HUES6 (cell line): ENCODE data around the gene PHF14.

ENCODE experiments used
- H3K27ac ChIP-seq: 2 replicates; pipeline ENCODE4 v1.7.0; 2013; ENCODE audit warnings: low read depth, mild to moderate bottlenecking, low read length, inconsistent platforms
- H3K27me3 ChIP-seq: 2 replicates; pipeline ENCODE4 v1.6.1; 2013; ENCODE audit warnings: low read length; ENCODE audit not compliant: control insufficient read depth, insufficient read depth
- H3K36me3 ChIP-seq: 2 replicates; pipeline ENCODE4 v1.6.1; 2013; ENCODE audit warnings: low read length; ENCODE audit not compliant: control insufficient read depth, insufficient read depth
- H3K4me1 ChIP-seq: 2 replicates; pipeline ENCODE4 v1.6.1; 2013; ENCODE audit warnings: low read length; ENCODE audit not compliant: control insufficient read depth, insufficient read depth
- H3K4me3 ChIP-seq: 2 replicates; pipeline ENCODE4 v1.5.1; 2013; ENCODE audit warnings: low read depth, low read length
- H3K9ac ChIP-seq: one replicate; pipeline ENCODE4 v1.6.1; 2013; ENCODE audit warnings: mild to moderate bottlenecking, low read length
- H3K9me3 ChIP-seq: 2 replicates; pipeline ENCODE4 v1.6.1; 2013; ENCODE audit warnings: low read depth, low read length; ENCODE audit not compliant: control insufficient read depth, insufficient read depth

PHF14 gene

DNA sequence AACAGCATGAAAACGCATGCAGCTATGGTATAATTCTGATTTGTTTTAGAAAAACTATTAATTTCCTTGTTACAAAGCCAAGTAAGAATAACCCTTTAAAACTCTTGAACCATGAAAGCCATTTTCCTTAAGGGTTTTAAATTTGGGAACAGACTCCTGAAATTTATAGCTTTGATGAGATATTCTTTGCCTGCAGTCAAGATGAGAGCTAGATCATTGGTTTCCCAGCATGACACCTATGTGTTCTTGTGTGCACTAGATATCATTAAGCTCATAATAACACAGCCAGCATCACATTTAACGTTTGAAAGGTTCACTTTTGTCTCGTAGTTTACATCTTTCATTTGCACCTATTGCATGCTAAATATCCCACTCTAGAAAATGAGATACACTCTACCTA is 202.2 kb downstream of the PHF14 start:
- H3K4me3 ChIP-seq, result no peak overlapping the region
- no peaks in the 10 kb centered on the region for H3K4me1 ChIP-seq
- no peaks in the 10 kb centered on the region; the same call in 1 of the 2 replicates for H3K27me3 ChIP-seq
- no peaks in the 10 kb centered on the region for H3K36me3 ChIP-seq
- H3K9ac ChIP-seq, result no peak overlapping the region
- H3K27ac ChIP-seq, result no peak overlapping the region
- no peaks in the 10 kb centered on the region for H3K9me3 ChIP-seq

DNA sequence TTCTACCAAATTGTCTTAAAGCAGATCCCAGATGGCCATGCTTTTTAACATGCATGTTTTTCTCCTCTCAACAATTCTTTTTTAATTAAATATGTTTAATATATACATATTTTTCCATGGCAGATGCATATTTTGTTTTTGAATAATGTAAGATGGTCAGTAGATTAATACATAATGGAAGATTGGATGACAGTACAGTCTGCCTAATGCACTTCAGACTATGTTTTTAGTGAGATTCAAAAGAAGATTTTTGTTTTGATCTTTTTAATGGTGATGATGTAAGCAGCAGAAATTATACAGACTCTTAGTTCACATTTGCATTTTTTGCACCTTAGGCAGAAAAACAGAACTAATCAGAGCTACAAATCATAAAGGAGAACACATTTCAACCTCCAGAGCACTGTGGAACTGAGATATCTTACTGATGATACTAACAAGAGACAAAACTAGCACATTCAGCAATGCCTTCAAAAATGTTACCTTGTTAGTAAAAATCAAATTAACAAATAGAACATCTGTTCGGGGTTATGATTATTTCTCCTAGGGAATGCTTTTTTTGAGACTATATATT is 203.4 kb downstream of the PHF14 start:
- Histone ChIP-seq H3K4me3 (no peak overlapping the region), H3K4me1 (no peaks in the 10 kb centered on the region), H3K9me3 (no peaks in the 10 kb centered on the region), H3K36me3 (no peaks in the 10 kb centered on the region), H3K27me3 (peaks cover 9% of the 10 kb centered on the region; the same call in 1 of the 2 replicates), H3K27ac (no peak overlapping the region), H3K9ac (no peak overlapping the region)

GRCh38 chr7:11177793-11178192 is 204.1 kb downstream of the PHF14 start:
- Histone ChIP-seq H3K36me3 (no peaks in the 10 kb centered on the region), H3K27me3 (peaks cover 16% of the 10 kb centered on the region; the same call in 1 of the 2 replicates), H3K4me1 (no peaks in the 10 kb centered on the region), H3K27ac (no peak overlapping the region), H3K4me3 (no peak overlapping the region), H3K9ac (no peak overlapping the region), H3K9me3 (peaks cover 3% of the 10 kb centered on the region; the same call in 1 of the 2 replicates)

GRCh38 chr7:11181590-11181989 is 207.9 kb downstream of the PHF14 start:
- Histone ChIP-seq H3K9me3 (peaks cover 26% of the 10 kb centered on the region), H3K4me3 (no peak overlapping the region), H3K9ac (no peak overlapping the region), H3K4me1 (peaks cover 4% of the 10 kb centered on the region), H3K27ac (no peak overlapping the region), H3K27me3 (peaks cover 51% of the 10 kb centered on the region), H3K36me3 (no peaks in the 10 kb centered on the region)

DNA sequence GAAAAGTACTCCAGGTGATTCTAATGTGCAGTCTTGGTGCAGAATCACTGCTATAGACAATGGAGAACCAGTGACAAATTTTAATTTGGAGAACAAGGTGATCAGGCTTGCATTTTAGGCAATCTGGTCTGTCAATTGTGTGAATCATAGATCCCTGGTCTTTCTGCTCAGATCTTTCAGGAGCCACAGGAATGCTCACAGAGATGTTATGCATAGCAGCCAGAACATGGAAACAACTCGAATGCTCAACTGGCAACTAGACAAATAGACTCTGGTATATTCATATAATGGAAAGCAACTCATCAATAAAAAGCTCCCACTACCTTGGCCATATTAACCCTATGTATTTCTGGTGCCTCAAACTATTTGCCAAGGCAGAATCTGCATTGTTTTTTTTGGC is 209.1 kb downstream of the PHF14 start:
- peaks cover 4% of the 10 kb centered on the region for H3K4me1 ChIP-seq
- no peak overlapping the region for H3K27ac ChIP-seq
- H3K9me3 ChIP-seq, result peaks cover 26% of the 10 kb centered on the region
- H3K4me3 ChIP-seq, result no peak overlapping the region
- peaks cover 62% of the 10 kb centered on the region for H3K27me3 ChIP-seq
- no peak overlapping the region for H3K9ac ChIP-seq
- H3K36me3 ChIP-seq, result no peaks in the 10 kb centered on the region

DNA sequence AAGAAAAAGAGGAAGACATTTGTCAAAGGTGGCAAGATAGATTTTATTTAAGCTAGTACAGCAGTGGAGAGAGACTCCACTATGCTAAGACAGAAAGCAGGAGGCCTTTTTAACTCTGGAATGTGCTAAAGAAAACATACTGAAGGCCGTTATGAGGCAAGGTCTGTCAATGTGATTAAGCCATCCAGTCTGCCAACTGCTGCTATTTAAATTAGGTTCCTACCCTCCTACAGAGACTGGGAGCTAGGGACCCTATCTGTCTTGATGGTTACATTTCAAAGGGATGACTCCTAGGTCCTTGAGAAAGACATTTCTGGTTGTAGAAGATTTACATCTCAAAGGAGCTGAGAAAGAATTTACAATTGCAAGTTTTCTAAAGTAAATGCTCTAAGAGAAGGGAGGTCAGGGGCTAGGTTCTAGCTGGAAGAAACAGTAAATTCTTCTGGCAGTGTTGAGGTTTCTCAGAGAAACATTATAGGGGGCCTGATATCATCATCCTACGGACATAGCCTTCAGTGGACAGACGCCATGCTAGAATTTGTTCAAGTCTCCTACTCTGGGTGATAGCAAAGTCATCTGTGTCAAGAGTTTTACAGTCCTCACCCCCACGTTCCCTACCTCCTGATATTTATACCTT is 211.6 kb downstream of the PHF14 start:
- Histone ChIP-seq H3K36me3 (no peaks in the 10 kb centered on the region), H3K4me1 (peaks cover 6% of the 10 kb centered on the region), H3K9ac (no peak overlapping the region), H3K9me3 (peaks cover 26% of the 10 kb centered on the region), H3K4me3 (no peak overlapping the region), H3K27ac (no peak overlapping the region; the same call in 1 of the 2 replicates), H3K27me3 (peaks cover 77% of the 10 kb centered on the region)

GRCh38 chr7:11188529-11189310 is 215.0 kb downstream of the PHF14 start:
- Histone ChIP-seq H3K4me3 (no peak overlapping the region), H3K27me3 (peaks cover 70% of the 10 kb centered on the region), H3K9me3 (peaks cover 18% of the 10 kb centered on the region), H3K27ac (no peak overlapping the region), H3K4me1 (peaks cover 37% of the 10 kb centered on the region), H3K36me3 (no peaks in the 10 kb centered on the region), H3K9ac (no peak overlapping the region)

GRCh38 chr7:11191081-11191480 is 217.4 kb downstream of the PHF14 start:
- no peaks in the 10 kb centered on the region for H3K9me3 ChIP-seq
- no peaks in the 10 kb centered on the region for H3K36me3 ChIP-seq
- H3K27ac ChIP-seq, result no peak overlapping the region
- H3K9ac ChIP-seq, result no peak overlapping the region
- peaks cover 56% of the 10 kb centered on the region for H3K27me3 ChIP-seq
- H3K4me3 ChIP-seq, result no peak overlapping the region
- H3K4me1 ChIP-seq, result peaks cover 40% of the 10 kb centered on the region

- Histone ChIP-seq H3K36me3 (no peaks in the 10 kb centered on the region), H3K9ac (no peak overlapping the region), H3K9me3 (no peaks in the 10 kb centered on the region), H3K4me1 (peaks cover 40% of the 10 kb centered on the region), H3K27ac (no peak overlapping the region; the same call in 1 of the 2 replicates), H3K27me3 (peaks cover 56% of the 10 kb centered on the region), H3K4me3 (no peak overlapping the region)
Observed at GRCh38 chr7:11191574-11192220, 218.0 kb downstream of the PHF14 start.

GRCh38 chr7:11192506-11192905 is 218.8 kb downstream of the PHF14 start:
- H3K27ac ChIP-seq, result peak overlapping the region; percentile 54; the same call in 1 of the 2 replicates
- H3K4me3 ChIP-seq, result peak overlapping the region; percentile 54
- no peaks in the 10 kb centered on the region for H3K9me3 ChIP-seq
- H3K9ac ChIP-seq, result peak overlapping the region; percentile 51
- H3K27me3 ChIP-seq, result peaks cover 49% of the 10 kb centered on the region
- H3K36me3 ChIP-seq, result no peaks in the 10 kb centered on the region
- peaks cover 45% of the 10 kb centered on the region for H3K4me1 ChIP-seq
